ENCODE results near the gene LAMTOR3. TPM values are rescaled to one million over a fixed set of nuclear protein-coding genes. Genes with fewer than 3 reads are reported as not detected.

LAMTOR3 gene, protein sequence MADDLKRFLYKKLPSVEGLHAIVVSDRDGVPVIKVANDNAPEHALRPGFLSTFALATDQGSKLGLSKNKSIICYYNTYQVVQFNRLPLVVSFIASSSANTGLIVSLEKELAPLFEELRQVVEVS
- total RNA-seq (2021): 30.6 and 33.1 TPM in 2 replicates
- long read RNA-seq, full-length matches to known transcripts: 146 of 151 reads
- long read RNA-seq, partial matches to known transcripts: 4 of 151 reads
- long read RNA-seq, other reads (novel, unspliced or antisense): 1 of 151 reads

DNA sequence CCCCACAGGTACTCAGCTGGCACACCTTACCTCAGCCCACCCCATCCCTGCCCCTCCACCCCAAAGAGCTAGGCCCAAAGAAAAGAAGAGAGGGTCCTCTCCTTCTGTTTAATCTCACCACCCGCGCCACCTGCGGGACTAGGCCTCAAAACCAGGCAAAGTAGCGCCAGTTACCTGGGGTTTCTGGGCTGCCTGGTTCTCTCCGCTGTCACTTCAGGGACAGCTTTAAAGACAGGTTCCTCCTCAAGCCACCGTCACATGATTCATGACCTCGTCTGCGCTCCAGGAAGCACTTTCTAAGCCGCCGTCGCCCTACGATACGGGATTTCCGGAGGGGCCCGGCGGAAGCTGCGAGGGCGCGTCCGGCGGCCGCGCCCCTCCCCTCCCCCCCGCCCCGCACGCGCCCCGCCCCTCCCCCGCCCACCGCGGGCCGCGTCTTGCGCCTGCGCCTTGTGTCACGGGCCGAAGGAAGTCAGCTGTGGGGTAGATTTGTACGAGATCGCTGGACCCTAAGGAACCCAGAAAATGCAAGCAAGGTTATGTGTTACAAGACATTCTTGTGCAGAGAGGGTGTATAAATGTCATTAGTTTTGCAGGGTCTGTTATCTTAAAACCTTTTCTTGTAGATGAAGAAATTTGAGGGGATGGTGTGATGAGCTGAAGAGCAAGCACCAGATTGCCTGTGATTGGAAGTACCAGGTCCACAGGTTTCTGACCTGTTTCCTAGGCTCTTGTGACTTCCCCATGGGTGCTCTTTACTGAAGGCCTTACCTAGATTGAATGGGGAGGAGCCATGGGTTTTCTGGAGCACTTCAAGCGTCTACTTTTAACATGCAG lies at the start of gene LAMTOR3:
TSS of gene LAMTOR3 (minus strand) at position 267 of the 837 bp plus-strand sequence. CDS start 464 bp downstream, outside the sequence.
- peak; percentile 93 for DNase-seq
- H3K4me2 ChIP-seq (ENCODE audit: insufficient read depth, insufficient read length, low read length): peak within 1 kb of the TSS; percentile 76
- no peaks in the 10 kb centered on the region for H3K79me1 ChIP-seq (ENCODE audit: insufficient read depth, low read depth, low read length, poor library complexity, severe bottlenecking)
- H3T11ph ChIP-seq (ENCODE audit: low read length): no peak within 1 kb of the TSS
- no peak within 1 kb of the TSS for H2BK20ac ChIP-seq (ENCODE audit: low read depth, low read length, poor library complexity, severe bottlenecking)
- no peak within 1 kb of the TSS for H2BK5ac ChIP-seq (ENCODE audit: insufficient read length, low read length)
- 0 out of 2 replicates have a peak, but pooled peaks cover 1% of the 10 kb centered on the region for H3K79me2 ChIP-seq (ENCODE audit: insufficient read depth, low read length)
- H3K36me3 Mint-ChIP-seq (ENCODE audit: insufficient read depth in 1 of 3, low read depth in 3 of 3): peaks cover 0 to 1% (median 0%) of the 10 kb centered on the region in 3 experiments; a peak in 1 of 7 replicates
- TF ChIP-seq, protein P1, sequence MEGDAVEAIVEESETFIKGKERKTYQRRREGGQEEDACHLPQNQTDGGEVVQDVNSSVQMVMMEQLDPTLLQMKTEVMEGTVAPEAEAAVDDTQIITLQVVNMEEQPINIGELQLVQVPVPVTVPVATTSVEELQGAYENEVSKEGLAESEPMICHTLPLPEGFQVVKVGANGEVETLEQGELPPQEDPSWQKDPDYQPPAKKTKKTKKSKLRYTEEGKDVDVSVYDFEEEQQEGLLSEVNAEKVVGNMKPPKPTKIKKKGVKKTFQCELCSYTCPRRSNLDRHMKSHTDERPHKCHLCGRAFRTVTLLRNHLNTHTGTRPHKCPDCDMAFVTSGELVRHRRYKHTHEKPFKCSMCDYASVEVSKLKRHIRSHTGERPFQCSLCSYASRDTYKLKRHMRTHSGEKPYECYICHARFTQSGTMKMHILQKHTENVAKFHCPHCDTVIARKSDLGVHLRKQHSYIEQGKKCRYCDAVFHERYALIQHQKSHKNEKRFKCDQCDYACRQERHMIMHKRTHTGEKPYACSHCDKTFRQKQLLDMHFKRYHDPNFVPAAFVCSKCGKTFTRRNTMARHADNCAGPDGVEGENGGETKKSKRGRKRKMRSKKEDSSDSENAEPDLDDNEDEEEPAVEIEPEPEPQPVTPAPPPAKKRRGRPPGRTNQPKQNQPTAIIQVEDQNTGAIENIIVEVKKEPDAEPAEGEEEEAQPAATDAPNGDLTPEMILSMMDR (conservative IDR thresholded peaks at IDR 0.05): no peak
- H3K14ac ChIP-seq (ENCODE audit: insufficient read depth, low read length): 0 out of 2 replicates have a peak within 1 kb of the TSS, but pooled peaks have one; percentile 58
- H3K4me3 Mint-ChIP-seq: peak within 1 kb of the TSS; percentile 97 to 98
- H3K9ac ChIP-seq (ENCODE audit: extremely low read depth, insufficient read length, low read length): peak within 1 kb of the TSS; percentile 77
- no peaks in the 10 kb centered on the region for H3K9me3 Mint-ChIP-seq
- H2AFZ ChIP-seq (ENCODE audit: low read length): peak within 1 kb of the TSS; percentile 87
- H2BK15ac ChIP-seq (ENCODE audit: low read depth, low read length): no peak within 1 kb of the TSS
- no peaks in the 10 kb centered on the region for H3K27me3 ChIP-seq (ENCODE audit: insufficient read depth, low read length)
- no peak within 1 kb of the TSS for H4K8ac ChIP-seq (replicated peaks; ENCODE audit: insufficient read length, low read depth, low read length)
- no peak within 1 kb of the TSS for H2BK120ac ChIP-seq (ENCODE audit: low read depth, low read length, poor library complexity, severe bottlenecking)
- H3K18ac ChIP-seq (ENCODE audit: insufficient read length, low read depth, low read length): peak within 1 kb of the TSS; percentile 57
- peak within 1 kb of the TSS; percentile 71 for H3K27ac ChIP-seq (ENCODE audit: insufficient read length, low read depth, low read length)
- H2BK12ac ChIP-seq (ENCODE audit: insufficient read length, low read depth, low read length): no peak within 1 kb of the TSS
- no peak within 1 kb of the TSS for H3K56ac ChIP-seq (ENCODE audit: insufficient read length, low read depth, low read length)
- H4K5ac ChIP-seq (ENCODE audit: insufficient read length, low read depth, low read length): no peak within 1 kb of the TSS
- no CpG with 5 or more reads among the region's 40 CpGs for WGBS (ENCODE audit: extremely low coverage, insufficient read length, low lambda C conversion rate)
- H3K27me3 Mint-ChIP-seq (ENCODE audit: low read depth): no peaks in the 10 kb centered on the region
- H3K4me1 Mint-ChIP-seq: peaks cover 8% of the 10 kb centered on the region in 2 experiments
- no peak within 1 kb of the TSS for H3K23ac ChIP-seq (ENCODE audit: insufficient read length, low read depth, low read length)
- H4K20me1 ChIP-seq (ENCODE audit: control insufficient read depth, insufficient read depth, insufficient read length): no peaks in the 10 kb centered on the region
- H3K4ac ChIP-seq (ENCODE audit: low read depth, low read length): no peak within 1 kb of the TSS
- peak within 1 kb of the TSS; percentile 93 to 97 (median 96) for H3K27ac Mint-ChIP-seq
- no peaks in the 10 kb centered on the region for H3K4me1 ChIP-seq (ENCODE audit: insufficient read depth, low read length)
- no peak within 1 kb of the TSS for H4K91ac ChIP-seq (ENCODE audit: insufficient read length, low read depth, low read length)
- H3K23me2 ChIP-seq (ENCODE audit: insufficient read length, low read depth, low read length, poor library complexity, severe bottlenecking): peaks cover 12% of the 10 kb centered on the region
- no peak within 1 kb of the TSS for H2AK5ac ChIP-seq (ENCODE audit: insufficient read length, low read length)
- no peaks in the 10 kb centered on the region for H3K9me3 ChIP-seq (ENCODE audit: control insufficient read depth, low read depth, low read length)

Data from H9 (cell line).